Inflammatory macrophage treated with lipopolysaccharide for 4 hours (primary cell): ENCODE data around the gene LILRB5.
"Not testable (repeated sequence)": the region's sequence is repeated elsewhere in the genome, so short reads cannot be mapped to it uniquely, and the experiment has no call there.

Source experiments
- DNase-seq: peaks from one replicate; pipeline ENCODE4 v3.0.0-alpha.2; 2020

LILRB5 gene

GRCh38 chr19:54209811-54210494 lies 47.1 kb downstream of the LILRB5 start:
- DNase-seq, result peak; percentile 96

GRCh38 chr19:54209058-54209810 lies 47.8 kb downstream of the LILRB5 start:
- DNase-seq, result no peak

GRCh38 chr19:54208784-54209057 lies 48.4 kb downstream of the LILRB5 start:
- DNase-seq, result no peak

- DNase-seq, result peak; percentile 100
Measured at GRCh38 chr19:54207983-54208783, 48.9 kb downstream of the LILRB5 start.

- no peak for DNase-seq
Measured at GRCh38 chr19:54207676-54207982, 49.4 kb downstream of the LILRB5 start.

GRCh38 chr19:54207193-54207592 lies 49.9 kb downstream of the LILRB5 start:
- not testable (repeated sequence) for DNase-seq

- DNase-seq, result no peak
Measured at GRCh38 chr19:54206831-54207177, 50.3 kb downstream of the LILRB5 start.

GRCh38 chr19:54206030-54206830 lies 50.8 kb downstream of the LILRB5 start:
- DNase-seq, result peak; percentile 81

- DNase-seq, result no peak
Measured at GRCh38 chr19:54204767-54205468, 52.2 kb downstream of the LILRB5 start.

GRCh38 chr19:54203151-54203611 lies 53.9 kb downstream of the LILRB5 start:
- DNase-seq, result no peak

GRCh38 chr19:54201980-54202379 lies 55.1 kb downstream of the LILRB5 start:
- DNase-seq, result no peak

- DNase-seq, result no peak
Measured at GRCh38 chr19:54201172-54201701, 55.8 kb downstream of the LILRB5 start.
